ENCODE measurements around the gene RUFY1. TPM values are rescaled to one million over a fixed set of nuclear protein-coding genes. Genes with fewer than 3 reads are reported as not detected.

Gene RUFY1
- total RNA-seq, 1 experiment from 2014 or later = 34.0 TPM

- TF ChIP-seq ZNF512 (CRISPR knock-in tag; IDR thresholded peaks at IDR 0.05; ENCODE audit: borderline replicate concordance) (no peak), CREM (CRISPR knock-in tag; IDR thresholded peaks at IDR 0.05) (no peak), ZNF281 (CRISPR knock-in tag; IDR thresholded peaks at IDR 0.05) (no peak), E2F4 (CRISPR knock-in tag; IDR thresholded peaks at IDR 0.05; ENCODE audit: borderline replicate concordance, low read depth) (no peak), NFATC4 (CRISPR knock-in tag; IDR thresholded peaks at IDR 0.05) (no peak), FOXP1 (CRISPR knock-in tag; IDR thresholded peaks at IDR 0.05; ENCODE audit: borderline replicate concordance) (no peak)
Observed at GRCh38 chr5:179526978-179527377, 23.4 kb upstream of the RUFY1 start (continued).

- DNase-seq (ENCODE audit: low spot score) = peak; percentile 78
- Mint-ChIP-seq H3K27me3 (ENCODE audit: low read depth) (peaks cover 7% of the 10 kb centered on the region; the same call in 1 of the 2 replicates), H3K27ac (no peak overlapping the region), H3K4me3 (peak overlapping the region; percentile 54), H3K4me1 (no peaks in the 10 kb centered on the region), H3K9me3 (no peaks in the 10 kb centered on the region), H3K36me3 (no peaks in the 10 kb centered on the region)
- ChIA-PET CTCF (interaction anchor here (0.5 to 1.2 kb wide), 5 partner anchors 10 to 233 kb away, joined by 3 to 4 read pairs (median 3); partner anchors contain the start of gene RUFY1), POLR2A (no interaction called here)
- peak; percentile 89 for ATAC-seq
- TF ChIP-seq NFYB (CRISPR knock-in tag; conservative IDR thresholded peaks at IDR 0.05; ENCODE audit: low read depth) = 0 out of 2 replicates have a peak, but pooled peaks have one; percentile 10
- TF ChIP-seq ATF3 (CRISPR knock-in tag; conservative IDR thresholded peaks at IDR 0.05) = no peak
- 0 out of 2 replicates have a peak, but pooled peaks have one; percentile 17 for TF ChIP-seq GABPB1 (CRISPR knock-in tag; IDR thresholded peaks at IDR 0.05)
- no peak for TF ChIP-seq E2F1 (CRISPR knock-in tag; IDR thresholded peaks at IDR 0.05)
- 0 out of 2 replicates have a peak, but pooled peaks have one; percentile 35 for TF ChIP-seq ZBTB43 (CRISPR knock-in tag; IDR thresholded peaks at IDR 0.05)
- TF ChIP-seq NFATC4 (CRISPR knock-in tag; IDR thresholded peaks at IDR 0.05) = no peak
- no peak for TF ChIP-seq ESRRA (CRISPR knock-in tag; IDR thresholded peaks at IDR 0.05; ENCODE audit: borderline replicate concordance)
- peak; percentile 84; the same call in 1 of the 2 replicates for TF ChIP-seq E2F5 (CRISPR knock-in tag; IDR thresholded peaks at IDR 0.05)
- TF ChIP-seq FOXP1 (CRISPR knock-in tag; IDR thresholded peaks at IDR 0.05; ENCODE audit: borderline replicate concordance) = peak; percentile 35; the same call in 1 of the 2 replicates
- TF ChIP-seq ETV6 (CRISPR knock-in tag; IDR thresholded peaks at IDR 0.05) = 0 out of 2 replicates have a peak, but pooled peaks have one; percentile 61
- peak; percentile 67; the same call in 1 of the 2 replicates for TF ChIP-seq FOXP4 (CRISPR knock-in tag; IDR thresholded peaks at IDR 0.05)
- TF ChIP-seq HMGXB4 (CRISPR knock-in tag; IDR thresholded peaks at IDR 0.05) = peak; percentile 92; the same call in 1 of the 2 replicates
- TF ChIP-seq ZNF423 (CRISPR knock-in tag; IDR thresholded peaks at IDR 0.05) = peak; percentile 86
Observed at GRCh38 chr5:179530069-179530998, 20.0 kb upstream of the RUFY1 start.
